ENCODE data around the gene GPR61. TPM values are rescaled to one million over a fixed set of nuclear protein-coding genes. Genes with fewer than 3 reads are reported as not detected.

Gene GPR61
- total RNA-seq, 1 experiment from 2014 or later: 0.34 TPM

DNA sequence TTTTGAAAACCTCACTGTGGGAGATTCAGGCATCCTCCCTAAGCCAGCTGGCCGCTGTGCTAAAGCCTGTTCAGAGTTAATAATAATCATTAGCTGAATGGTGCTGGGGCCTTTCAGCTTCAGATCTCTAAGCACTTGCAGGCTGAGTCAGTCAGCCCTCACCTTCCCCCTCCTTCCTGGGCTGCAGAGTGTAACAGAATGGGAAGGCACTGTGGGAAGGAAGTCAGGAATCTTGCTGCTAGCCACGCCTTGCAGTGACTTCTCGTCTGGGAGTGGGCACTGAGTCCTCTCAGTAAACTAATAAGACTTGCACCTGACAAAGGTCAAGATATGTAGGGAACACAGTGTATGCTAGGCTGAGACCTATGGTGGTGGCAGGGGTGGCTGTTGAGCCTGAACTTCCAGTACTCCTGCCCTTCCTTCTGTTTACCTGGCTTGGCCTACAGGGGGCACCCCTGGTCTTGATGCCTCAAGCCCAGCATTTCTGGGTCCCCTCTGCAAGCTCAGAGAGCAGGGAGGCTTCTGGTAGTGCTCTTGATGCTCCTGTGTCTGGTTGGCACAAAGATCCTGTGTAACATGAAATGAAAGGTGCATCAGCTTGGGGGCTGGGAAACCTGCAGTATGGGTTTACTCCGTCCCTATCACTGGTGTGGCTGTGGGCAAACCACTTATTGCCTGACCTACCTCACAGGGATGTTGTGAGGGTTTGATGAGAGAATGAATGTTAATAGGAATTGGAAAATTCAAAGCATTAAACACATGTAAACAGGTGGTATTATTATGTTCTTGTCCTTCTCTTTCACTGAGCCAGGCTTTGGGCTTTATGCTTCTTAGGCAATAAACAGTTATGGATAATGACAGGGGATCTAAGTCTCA is 39.8 kb upstream of the GPR61 start:
- Histone ChIP-seq H3K9me3 (replicated peaks) (no peaks in the 10 kb centered on the region), H3K4me1 (replicated peaks) (peaks cover 3% of the 10 kb centered on the region; the same call in 1 of the 2 replicates), H3K4me3 (no peak overlapping the region), H3K27me3 (replicated peaks) (no peaks in the 10 kb centered on the region), H3K27ac (no peak overlapping the region), H3K36me3 (peaks cover 28% of the 10 kb centered on the region)
- no peak for DNase-seq (ENCODE audit: low read depth in 1 of 2, low spot score in 2 of 2)

DNA sequence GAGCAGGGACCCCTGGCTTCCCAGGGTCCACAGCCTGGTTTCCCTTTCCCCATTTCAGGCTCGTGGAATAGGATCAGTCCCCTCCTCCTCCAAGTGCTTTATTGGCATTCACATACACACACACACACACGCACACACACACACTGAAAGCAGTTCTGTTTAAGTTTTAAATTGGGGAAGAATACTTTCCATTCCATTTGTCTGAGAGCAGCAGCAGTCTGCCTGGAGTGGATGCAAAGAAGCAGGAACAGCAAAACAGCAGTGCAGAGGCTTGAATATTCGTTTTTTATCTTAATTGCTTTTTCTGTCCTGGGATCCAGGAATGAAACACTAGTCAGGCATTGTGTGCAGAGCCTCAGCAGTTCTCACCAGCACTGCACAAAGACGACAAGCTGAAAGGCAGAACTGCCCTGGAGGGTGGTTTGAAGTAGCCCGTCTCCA is 38.7 kb upstream of the GPR61 start:
- Histone ChIP-seq H3K36me3 (peaks cover 25% of the 10 kb centered on the region), H3K4me3 (no peak overlapping the region), H3K27me3 (replicated peaks) (no peaks in the 10 kb centered on the region), H3K9me3 (replicated peaks) (no peaks in the 10 kb centered on the region), H3K4me1 (replicated peaks) (peaks cover 3% of the 10 kb centered on the region; the same call in 1 of the 2 replicates), H3K27ac (no peak overlapping the region)
- DNase-seq (ENCODE audit: low read depth in 1 of 2, low spot score in 2 of 2): peak in 1 of 2 experiments; percentile 38

DNA sequence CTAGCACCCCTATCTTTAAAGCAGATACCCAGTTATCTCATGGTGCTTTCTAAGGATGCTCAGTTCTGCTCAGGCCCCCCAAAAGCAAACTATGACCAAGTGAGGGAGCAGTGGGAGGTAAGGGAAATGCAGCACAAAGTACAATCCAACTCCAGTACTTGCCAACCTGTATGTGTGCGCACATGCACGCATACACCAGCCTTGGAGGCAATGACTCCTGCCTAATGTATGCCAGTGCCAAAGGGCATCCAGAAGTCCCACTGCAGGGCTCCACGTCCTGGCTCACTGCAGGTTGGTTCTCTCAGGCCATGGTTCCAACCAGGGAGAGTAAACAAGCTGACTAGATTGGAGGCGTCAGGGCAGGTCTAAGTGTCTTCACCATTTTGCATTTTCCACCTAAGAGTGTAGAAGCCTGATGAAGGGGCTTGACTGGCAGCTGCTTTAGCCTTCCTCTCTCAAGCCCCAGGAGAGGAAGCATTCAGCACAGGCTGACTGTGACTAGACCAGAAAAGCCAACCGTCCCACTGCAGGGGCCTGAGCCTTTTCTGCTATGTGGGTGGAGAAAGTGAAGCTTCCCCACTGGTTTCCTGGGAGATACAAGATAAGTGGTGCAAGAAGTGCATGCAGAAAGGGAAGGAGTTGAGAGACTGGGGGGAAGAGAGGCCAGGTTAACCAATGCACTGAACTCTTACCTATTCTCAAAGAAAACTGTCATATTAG is 37.9 kb upstream of the GPR61 start:
- no peak overlapping the region for H3K4me3 ChIP-seq
- H3K4me1 ChIP-seq (replicated peaks): peaks cover 3% of the 10 kb centered on the region; the same call in 1 of the 2 replicates
- H3K27me3 ChIP-seq (replicated peaks): no peaks in the 10 kb centered on the region
- H3K27ac ChIP-seq: no peak overlapping the region
- peaks cover 17% of the 10 kb centered on the region for H3K36me3 ChIP-seq
- H3K9me3 ChIP-seq (replicated peaks): no peaks in the 10 kb centered on the region
- no peak for DNase-seq (ENCODE audit: low read depth in 1 of 2, low spot score in 2 of 2)

DNA sequence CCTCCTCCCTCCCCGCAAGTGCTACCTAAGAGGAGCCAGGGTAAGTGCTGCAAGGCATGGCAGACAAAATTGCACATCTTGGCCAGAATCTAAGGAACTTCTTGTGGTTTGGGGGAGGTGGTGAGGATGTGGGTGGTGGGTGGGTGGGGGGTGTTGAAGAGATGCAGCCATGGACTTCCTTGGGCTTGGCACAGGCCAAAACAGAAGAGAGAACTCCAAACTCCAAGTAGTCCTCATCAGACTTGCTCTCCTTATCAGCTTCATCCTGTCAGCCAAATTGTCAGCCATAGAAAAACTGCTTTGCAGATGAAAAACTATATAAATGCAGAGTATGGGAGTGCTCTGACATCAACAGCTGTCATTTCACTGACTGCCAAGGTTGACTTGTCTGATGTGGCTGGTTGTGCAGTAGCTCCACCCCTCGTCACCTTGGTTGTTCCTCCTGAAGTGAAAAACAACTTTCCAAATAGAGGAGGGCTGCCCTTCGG is 37.3 kb upstream of the GPR61 start:
- Histone ChIP-seq H3K4me1 (replicated peaks) (peaks cover 3% of the 10 kb centered on the region; the same call in 1 of the 2 replicates), H3K36me3 (peaks cover 17% of the 10 kb centered on the region), H3K9me3 (replicated peaks) (no peaks in the 10 kb centered on the region), H3K27me3 (replicated peaks) (no peaks in the 10 kb centered on the region), H3K4me3 (no peak overlapping the region), H3K27ac (no peak overlapping the region)
- DNase-seq (ENCODE audit: low read depth in 1 of 2, low spot score in 2 of 2): no peak

DNA sequence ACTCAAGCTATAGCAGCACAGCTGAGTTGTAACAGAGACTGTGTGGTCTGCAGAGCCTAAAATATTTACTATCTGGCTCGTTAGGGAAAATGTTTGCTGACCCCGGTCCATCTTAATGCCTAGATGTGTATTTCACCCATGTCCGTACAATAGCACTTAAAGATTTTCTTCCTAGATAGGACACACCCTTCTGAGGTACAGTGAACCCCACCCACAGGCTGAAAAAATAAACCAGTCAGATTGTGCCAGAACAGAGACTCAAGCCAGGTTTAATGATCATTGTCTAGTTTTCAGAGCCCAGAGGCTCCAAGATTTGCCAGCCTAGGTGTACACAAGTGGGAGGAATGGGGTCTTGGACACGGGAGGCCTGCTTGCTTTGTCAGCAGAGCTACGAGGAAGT is 35.7 kb upstream of the GPR61 start:
- no peaks in the 10 kb centered on the region for H3K9me3 ChIP-seq (replicated peaks)
- H3K4me3 ChIP-seq: no peak overlapping the region
- no peak overlapping the region for H3K27ac ChIP-seq
- H3K27me3 ChIP-seq (replicated peaks): peaks cover 1% of the 10 kb centered on the region; the same call in 1 of the 2 replicates
- no peak for DNase-seq (ENCODE audit: low read depth in 1 of 2, low spot score in 2 of 2)
- H3K36me3 ChIP-seq: peaks cover 9% of the 10 kb centered on the region
- H3K4me1 ChIP-seq (replicated peaks): peaks cover 3% of the 10 kb centered on the region; the same call in 1 of the 2 replicates

DNA sequence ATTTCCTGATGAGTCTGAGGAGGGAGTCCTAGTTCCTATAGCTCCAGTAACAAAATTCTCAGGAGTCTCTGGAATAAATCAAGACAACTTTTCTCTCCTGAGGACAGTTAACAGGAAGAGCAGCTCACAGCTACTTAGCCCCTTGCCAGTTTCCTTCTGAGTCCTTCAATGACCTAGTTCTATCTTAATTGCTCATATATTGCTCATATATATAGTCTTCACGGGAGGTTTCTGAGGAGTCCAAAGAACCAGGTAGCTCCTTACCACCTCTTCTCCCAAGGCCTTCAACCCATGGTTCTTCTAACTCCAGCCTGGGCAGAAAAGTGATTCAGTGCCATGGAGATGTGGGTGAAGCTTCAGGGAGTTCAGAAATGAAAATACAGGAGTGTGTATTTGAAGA is 34.7 kb upstream of the GPR61 start:
- H3K36me3 ChIP-seq: 0 out of 2 replicates have a peak, but pooled peaks cover under 1% of the 10 kb centered on the region
- no peak for DNase-seq (ENCODE audit: low read depth in 1 of 2, low spot score in 2 of 2)
- no peak overlapping the region for H3K4me3 ChIP-seq
- H3K9me3 ChIP-seq (replicated peaks): no peaks in the 10 kb centered on the region
- H3K4me1 ChIP-seq (replicated peaks): peaks cover 8% of the 10 kb centered on the region
- H3K27me3 ChIP-seq (replicated peaks): peaks cover 9% of the 10 kb centered on the region
- H3K27ac ChIP-seq: no peak overlapping the region

DNA sequence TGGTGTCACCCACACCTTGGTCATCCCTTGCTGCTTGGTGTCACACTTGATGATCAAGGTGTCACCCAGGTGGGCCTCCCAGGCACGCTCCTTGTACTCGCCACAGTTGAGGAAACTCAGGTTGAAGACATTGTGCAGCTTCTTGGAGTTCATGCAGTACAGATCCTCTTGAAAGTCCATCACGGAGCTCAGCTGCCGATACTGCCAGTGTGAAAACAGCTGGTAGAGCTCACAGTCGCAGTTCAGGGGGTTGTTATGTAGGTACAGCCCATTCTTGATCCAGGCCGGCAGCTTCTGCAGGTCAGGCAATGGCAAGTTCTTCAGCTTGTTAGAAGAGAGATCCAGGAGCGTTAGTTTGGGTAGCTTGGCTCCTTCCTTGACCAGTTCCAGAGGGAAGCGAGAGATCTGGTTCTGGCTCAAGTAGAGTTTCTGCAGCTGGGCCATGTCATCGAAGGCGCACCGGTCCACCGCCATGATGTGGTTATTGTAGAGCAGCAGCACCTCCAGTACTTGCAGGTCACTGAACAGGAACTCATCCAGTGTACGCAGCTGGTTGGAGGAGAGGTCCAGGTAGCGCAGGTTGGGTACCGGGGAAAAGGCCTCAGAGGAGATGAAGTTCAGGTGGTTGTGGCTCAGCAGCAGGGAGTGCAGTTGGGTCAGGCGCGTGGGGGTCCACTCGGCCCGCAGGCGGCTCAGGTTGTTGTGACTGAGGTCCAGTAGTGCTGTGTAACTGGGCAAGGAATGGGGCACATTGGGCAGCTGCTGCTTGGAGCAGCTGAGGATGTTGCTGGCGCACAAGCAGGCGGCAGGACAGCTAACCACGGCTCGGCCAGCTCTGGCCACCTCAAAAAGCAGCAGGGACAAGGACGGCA is 31.4 kb upstream of the GPR61 start:
- Histone ChIP-seq H3K4me1 (replicated peaks) (peaks cover 10% of the 10 kb centered on the region), H3K27me3 (replicated peaks) (peaks cover 26% of the 10 kb centered on the region), H3K36me3 (no peaks in the 10 kb centered on the region), H3K4me3 (no peak overlapping the region), H3K27ac (no peak overlapping the region), H3K9me3 (replicated peaks) (no peaks in the 10 kb centered on the region; the same call in 1 of the 2 replicates)
- no peak for DNase-seq (ENCODE audit: low read depth in 1 of 2, low spot score in 2 of 2)

DNA sequence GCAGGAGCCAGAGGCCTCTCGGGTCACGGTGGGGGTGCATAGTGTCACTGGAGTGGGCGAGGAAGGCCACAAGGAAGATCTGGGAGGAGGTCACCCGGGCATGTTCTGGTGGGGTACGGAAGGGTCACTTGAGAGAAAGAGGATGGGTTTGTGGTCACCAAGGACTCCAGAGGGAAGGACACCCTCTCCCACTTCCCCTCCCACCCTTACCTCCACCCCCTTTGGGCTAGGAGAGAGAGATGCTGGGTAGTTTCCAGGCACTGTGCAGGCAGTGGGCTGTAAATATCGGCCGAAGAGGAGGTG is 30.8 kb upstream of the GPR61 start:
- H3K9me3 ChIP-seq (replicated peaks): no peaks in the 10 kb centered on the region; the same call in 1 of the 2 replicates
- H3K27ac ChIP-seq: no peak overlapping the region
- no peak for DNase-seq (ENCODE audit: low read depth in 1 of 2, low spot score in 2 of 2)
- H3K4me3 ChIP-seq: no peak overlapping the region
- H3K27me3 ChIP-seq (replicated peaks): peaks cover 26% of the 10 kb centered on the region
- H3K4me1 ChIP-seq (replicated peaks): peaks cover 10% of the 10 kb centered on the region
- H3K36me3 ChIP-seq: no peaks in the 10 kb centered on the region

DNA sequence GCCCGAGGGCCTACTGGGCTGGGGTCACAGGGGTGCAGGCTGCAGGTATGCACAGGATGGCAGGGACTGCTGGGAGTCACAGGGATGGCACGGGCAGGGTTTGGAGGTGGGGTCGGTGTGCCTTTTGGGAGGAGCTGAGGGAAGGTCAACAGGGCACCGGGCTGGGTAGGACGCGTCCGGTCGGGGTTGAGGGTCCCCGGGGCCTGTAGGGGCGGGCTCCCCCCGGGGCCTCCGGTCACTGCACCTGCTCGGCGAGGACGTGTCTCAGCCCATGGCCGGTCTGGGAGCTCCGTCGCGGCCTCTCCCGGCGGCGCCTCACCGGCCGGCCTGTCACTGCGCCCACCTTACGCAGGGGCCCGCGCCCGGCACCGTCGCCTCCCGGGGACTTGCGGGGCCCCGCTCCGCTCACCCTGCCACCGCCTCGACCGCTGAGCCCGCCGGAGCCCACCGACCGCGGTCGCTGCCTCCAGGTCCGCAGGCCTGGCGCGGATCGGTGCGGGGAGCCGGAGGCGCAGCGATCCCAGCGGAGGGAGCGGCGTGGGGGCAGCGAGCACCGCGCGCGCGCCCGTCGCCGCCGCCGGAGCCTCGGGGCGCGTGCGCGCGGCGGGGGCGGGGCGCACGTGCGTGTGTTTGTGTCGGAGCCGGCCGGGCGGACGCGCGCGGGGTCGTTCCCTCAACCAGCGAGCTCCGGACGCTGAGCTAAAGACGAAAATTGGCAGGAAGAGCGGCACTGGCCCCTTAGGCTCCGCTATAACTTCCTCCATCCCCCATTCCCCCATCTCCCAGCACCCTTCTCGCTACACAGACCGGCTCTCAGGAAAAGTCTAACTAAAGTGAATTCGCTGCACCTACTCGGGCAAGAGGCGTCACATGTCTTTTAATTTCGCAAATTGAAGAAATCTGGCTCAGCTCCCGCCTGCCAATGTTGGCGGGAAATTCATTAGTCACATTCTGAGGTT is 30.2 kb upstream of the GPR61 start, which contains the start of gene AMIGO1:
Gene AMIGO1 (minus strand): TSS at position 552 of the 959 bp plus-strand sequence. CDS start 815 bp downstream, outside the sequence.
- H3K9me3 ChIP-seq (replicated peaks): no peaks in the 10 kb centered on the region; the same call in 1 of the 2 replicates
- peak within 1 kb of the TSS; percentile 64 for H3K4me3 ChIP-seq
- H3K27ac ChIP-seq: no peak within 1 kb of the TSS
- H3K4me1 ChIP-seq (replicated peaks): peaks cover 10% of the 10 kb centered on the region
- no peaks in the 10 kb centered on the region for H3K36me3 ChIP-seq
- DNase-seq (ENCODE audit: low read depth in 1 of 2, low spot score in 2 of 2): peak in 1 of 2 experiments; percentile 28
- H3K27me3 ChIP-seq (replicated peaks): peaks cover 26% of the 10 kb centered on the region

DNA sequence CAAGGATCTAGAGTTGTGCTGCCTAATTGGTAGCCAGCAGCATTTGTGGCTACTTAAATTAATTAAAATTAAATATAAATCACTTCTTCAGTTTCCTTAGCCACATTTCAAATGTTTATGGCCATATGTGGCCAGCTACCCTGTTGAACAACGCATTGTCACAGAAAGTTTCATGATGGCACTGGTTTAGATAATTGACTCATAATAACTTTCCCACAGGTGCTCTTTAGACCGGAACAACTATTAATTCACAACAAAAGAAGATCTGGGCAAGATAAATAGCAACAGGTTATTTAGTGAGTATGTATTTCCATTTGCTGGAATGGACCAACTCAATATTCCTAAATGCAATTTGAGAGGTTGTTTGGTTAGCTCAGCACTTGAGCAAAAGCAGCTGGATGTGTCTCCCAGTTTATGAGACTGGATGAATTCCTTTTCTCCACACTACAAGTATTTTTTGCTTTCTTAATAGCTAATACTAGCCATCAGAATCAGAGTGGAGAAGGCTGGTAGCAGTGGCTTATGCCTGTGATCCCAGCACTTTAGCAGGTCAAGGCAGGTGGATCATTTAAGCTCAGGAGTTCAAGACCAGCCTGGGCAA is 26.5 kb upstream of the GPR61 start:
- H3K9me3 ChIP-seq (replicated peaks): no peaks in the 10 kb centered on the region; the same call in 1 of the 2 replicates

DNA sequence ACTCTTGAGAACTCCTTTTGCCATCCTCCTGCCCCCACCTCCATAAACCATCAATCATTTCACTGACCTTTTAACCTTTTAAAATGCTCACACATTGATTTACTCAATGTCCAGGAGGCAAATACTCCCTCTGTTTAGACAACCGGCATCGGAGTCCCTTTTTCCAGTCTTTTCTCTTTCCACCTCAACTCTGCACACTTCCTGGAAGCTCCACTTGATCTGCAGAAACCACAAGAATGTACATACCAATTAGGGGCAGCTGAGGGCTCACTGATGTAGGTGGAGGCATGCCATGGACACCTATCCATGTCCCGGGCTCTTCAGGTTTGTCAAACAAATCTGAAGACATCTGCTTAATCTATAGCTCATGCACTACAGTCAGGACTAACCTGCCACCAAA is 24.8 kb upstream of the GPR61 start:
- Histone ChIP-seq H3K4me1 (replicated peaks) (peaks cover 3% of the 10 kb centered on the region), H3K27me3 (replicated peaks) (peaks cover 18% of the 10 kb centered on the region), H3K27ac (no peak overlapping the region), H3K9me3 (replicated peaks) (no peaks in the 10 kb centered on the region; the same call in 1 of the 2 replicates), H3K36me3 (no peaks in the 10 kb centered on the region), H3K4me3 (no peak overlapping the region)
- DNase-seq (ENCODE audit: low read depth in 1 of 2, low spot score in 2 of 2): no peak

More for the DNA sequence above, 26.5 kb upstream of the GPR61 start:
- Histone ChIP-seq H3K27ac (no peak overlapping the region), H3K4me3 (no peak overlapping the region), H3K27me3 (replicated peaks) (peaks cover 26% of the 10 kb centered on the region), H3K4me1 (replicated peaks) (peaks cover 10% of the 10 kb centered on the region), H3K36me3 (no peaks in the 10 kb centered on the region)
- DNase-seq (ENCODE audit: low read depth in 1 of 2, low spot score in 2 of 2): no peak

DNA sequence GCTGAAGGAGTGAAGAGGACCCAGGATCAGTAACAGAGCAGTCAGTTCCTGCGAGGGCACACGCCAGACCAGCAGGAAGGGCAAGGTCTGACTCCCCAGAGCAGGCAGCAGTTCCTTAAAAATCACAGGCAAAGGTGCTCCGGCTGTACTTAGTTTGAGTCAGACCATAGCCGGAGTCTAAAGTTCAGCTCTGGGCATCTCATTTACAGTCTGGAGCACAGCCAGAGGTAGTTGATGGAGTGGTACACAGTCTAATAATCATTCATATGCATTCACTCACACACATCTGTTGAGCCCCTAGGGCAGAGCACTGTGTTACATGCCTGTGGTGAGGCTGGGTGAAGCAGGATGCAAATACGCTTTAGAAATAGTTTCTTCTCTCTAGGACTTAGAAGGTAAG is 22.8 kb upstream of the GPR61 start:
- Histone ChIP-seq H3K36me3 (no peaks in the 10 kb centered on the region), H3K27ac (no peak overlapping the region), H3K4me1 (replicated peaks) (no peaks in the 10 kb centered on the region; the same call in 1 of the 2 replicates), H3K27me3 (replicated peaks) (peaks cover 2% of the 10 kb centered on the region; the same call in 1 of the 2 replicates), H3K4me3 (no peak overlapping the region), H3K9me3 (replicated peaks) (no peaks in the 10 kb centered on the region)
- no peak for DNase-seq (ENCODE audit: low read depth in 1 of 2, low spot score in 2 of 2)

Data from SJSA1 (cell line).